Germinal center (tissue), 1 donor: Measurements from ENCODE around the gene SNX25.
A peak's percentile ranks its signal among the peaks of the same experiment; 100 is the strongest.
"Not testable (repeated sequence)": the region's sequence is repeated elsewhere in the genome, so short reads cannot be mapped to it uniquely, and the experiment has no call there.

ENCODE experiments used
- DNase-seq: peaks from one replicate; pipeline ENCODE4 v3.0.0; 2012; ENCODE audit warnings: mixed read lengths, low spot score

The SNX25 gene

GRCh38 chr4:185232370-185232769 is 23.0 kb downstream of the SNX25 start:
- DNase-seq: no peak

GRCh38 chr4:185235119-185235842 is 25.9 kb downstream of the SNX25 start:
- DNase-seq: no peak

GRCh38 chr4:185235843-185236503 is 26.6 kb downstream of the SNX25 start:
- no peak for DNase-seq

GRCh38 chr4:185237175-185237574 is 27.8 kb downstream of the SNX25 start:
- DNase-seq: no peak

- no peak for DNase-seq
Measured at GRCh38 chr4:185238215-185238681, 28.9 kb downstream of the SNX25 start.

- DNase-seq: no peak
Measured at GRCh38 chr4:185238750-185239149, 29.4 kb downstream of the SNX25 start.

- DNase-seq: not testable (repeated sequence)
Measured at GRCh38 chr4:185240486-185240885, 31.1 kb downstream of the SNX25 start.

GRCh38 chr4:185242749-185243533 is 33.5 kb downstream of the SNX25 start:
- DNase-seq: no peak

GRCh38 chr4:185243879-185244278 is 34.5 kb downstream of the SNX25 start:
- DNase-seq: no peak

- no peak for DNase-seq
Measured at GRCh38 chr4:185244763-185245162, 35.4 kb downstream of the SNX25 start.

- DNase-seq: no peak
Measured at GRCh38 chr4:185246453-185246852, 37.1 kb downstream of the SNX25 start.

GRCh38 chr4:185247151-185247550 is 37.8 kb downstream of the SNX25 start:
- DNase-seq: no peak

GRCh38 chr4:185248393-185249039 is 39.1 kb downstream of the SNX25 start:
- no peak for DNase-seq

- DNase-seq: no peak
Measured at GRCh38 chr4:185249105-185249504, 39.7 kb downstream of the SNX25 start.

- DNase-seq: no peak
Measured at GRCh38 chr4:185254434-185254833, 45.0 kb downstream of the SNX25 start.

GRCh38 chr4:185255868-185256267 is 46.5 kb downstream of the SNX25 start:
- peak; percentile 12 for DNase-seq

- DNase-seq: no peak
Measured at GRCh38 chr4:185256446-185256845, 47.0 kb downstream of the SNX25 start.

GRCh38 chr4:185257086-185257485 is 47.7 kb downstream of the SNX25 start:
- no peak for DNase-seq

- no peak for DNase-seq
Measured at GRCh38 chr4:185257694-185258093, 48.3 kb downstream of the SNX25 start.

GRCh38 chr4:185258741-185259140 is 49.3 kb downstream of the SNX25 start:
- DNase-seq: not testable (repeated sequence)

GRCh38 chr4:185259719-185260118 is 50.3 kb downstream of the SNX25 start:
- no peak for DNase-seq

- DNase-seq: no peak
Measured at GRCh38 chr4:185261946-185262345, 52.5 kb downstream of the SNX25 start.
